GM10266 (cell line): Measurements from ENCODE around the gene HHIP.
"Not testable (repeated sequence)": the region's sequence is repeated elsewhere in the genome, so short reads cannot be mapped to it uniquely, and the experiment has no call there.

ENCODE experiments used
- DNase-seq: peaks from one replicate; pipeline ENCODE4 v3.0.0; 2012; ENCODE audit errors: extremely low spot score
- TF ChIP-seq, protein P1 (sequence below): IDR thresholded peaks from 2 replicates; pipeline ENCODE4 v1.5.1; 2012; ENCODE audit warnings: mild to moderate bottlenecking, low read depth; ENCODE audit not compliant: control insufficient read depth, insufficient read depth; ENCODE audit errors: missing control alignments

Gene HHIP

DNA sequence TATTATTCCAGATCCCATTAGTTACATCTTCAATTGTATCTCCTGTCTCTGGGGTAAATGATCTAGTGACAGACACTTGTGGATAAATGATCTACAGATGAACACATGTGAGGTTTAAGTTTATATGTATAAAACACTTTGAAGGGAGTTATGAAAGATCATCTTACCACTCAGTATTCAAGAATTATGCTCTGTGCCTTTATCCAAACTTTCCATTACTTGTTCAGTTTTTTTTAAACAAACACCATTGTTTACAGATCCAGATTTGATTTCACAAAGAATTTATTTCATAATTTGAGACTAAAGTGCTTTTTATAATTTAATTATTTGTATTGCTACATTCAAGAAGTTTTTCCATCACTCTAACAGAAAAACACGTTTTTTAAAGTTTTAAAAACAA is 142.5 kb downstream of the HHIP start:
- TF ChIP-seq, protein P1, sequence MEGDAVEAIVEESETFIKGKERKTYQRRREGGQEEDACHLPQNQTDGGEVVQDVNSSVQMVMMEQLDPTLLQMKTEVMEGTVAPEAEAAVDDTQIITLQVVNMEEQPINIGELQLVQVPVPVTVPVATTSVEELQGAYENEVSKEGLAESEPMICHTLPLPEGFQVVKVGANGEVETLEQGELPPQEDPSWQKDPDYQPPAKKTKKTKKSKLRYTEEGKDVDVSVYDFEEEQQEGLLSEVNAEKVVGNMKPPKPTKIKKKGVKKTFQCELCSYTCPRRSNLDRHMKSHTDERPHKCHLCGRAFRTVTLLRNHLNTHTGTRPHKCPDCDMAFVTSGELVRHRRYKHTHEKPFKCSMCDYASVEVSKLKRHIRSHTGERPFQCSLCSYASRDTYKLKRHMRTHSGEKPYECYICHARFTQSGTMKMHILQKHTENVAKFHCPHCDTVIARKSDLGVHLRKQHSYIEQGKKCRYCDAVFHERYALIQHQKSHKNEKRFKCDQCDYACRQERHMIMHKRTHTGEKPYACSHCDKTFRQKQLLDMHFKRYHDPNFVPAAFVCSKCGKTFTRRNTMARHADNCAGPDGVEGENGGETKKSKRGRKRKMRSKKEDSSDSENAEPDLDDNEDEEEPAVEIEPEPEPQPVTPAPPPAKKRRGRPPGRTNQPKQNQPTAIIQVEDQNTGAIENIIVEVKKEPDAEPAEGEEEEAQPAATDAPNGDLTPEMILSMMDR = no peak
- no peak for DNase-seq

DNA sequence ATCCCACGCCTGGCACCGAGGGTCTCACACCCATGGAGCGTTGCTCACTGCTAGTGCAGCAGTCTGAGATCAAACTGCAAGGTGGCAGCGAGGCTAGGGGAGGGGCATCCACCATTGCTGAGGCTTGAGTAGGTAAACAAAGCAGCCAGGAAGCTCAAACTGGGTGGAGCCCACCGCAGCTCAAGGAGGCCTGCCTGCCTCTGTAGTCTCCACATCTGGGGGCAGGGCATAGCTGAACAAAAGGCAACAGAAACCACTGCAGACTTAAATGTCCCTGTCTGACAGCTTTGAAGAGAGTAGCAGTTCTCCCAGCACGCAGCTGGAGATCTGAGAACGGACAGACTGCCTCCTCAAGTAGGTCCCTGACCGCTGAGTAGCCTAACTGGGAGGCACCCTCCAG is 146.0 kb downstream of the HHIP start:
- not testable (repeated sequence) for DNase-seq
